NOMO-1 treated with dmso at 0.1 percent for 144 hours (cell line): ENCODE measurements around the gene DMRT1.
"Not testable (repeated sequence)": the region's sequence is repeated elsewhere in the genome, so short reads cannot be mapped to it uniquely, and the experiment has no call there.

Source experiments
- DNase-seq: peaks from one replicate; lab custom pipeline; 2025; ENCODE audit not compliant: unreplicated experiment; lab: John Stamatoyannopoulos, UW

DMRT1 gene

GRCh38 chr9:995781-996180, 154.3 kb downstream of the DMRT1 start:
- DNase-seq, result no peak

DNA sequence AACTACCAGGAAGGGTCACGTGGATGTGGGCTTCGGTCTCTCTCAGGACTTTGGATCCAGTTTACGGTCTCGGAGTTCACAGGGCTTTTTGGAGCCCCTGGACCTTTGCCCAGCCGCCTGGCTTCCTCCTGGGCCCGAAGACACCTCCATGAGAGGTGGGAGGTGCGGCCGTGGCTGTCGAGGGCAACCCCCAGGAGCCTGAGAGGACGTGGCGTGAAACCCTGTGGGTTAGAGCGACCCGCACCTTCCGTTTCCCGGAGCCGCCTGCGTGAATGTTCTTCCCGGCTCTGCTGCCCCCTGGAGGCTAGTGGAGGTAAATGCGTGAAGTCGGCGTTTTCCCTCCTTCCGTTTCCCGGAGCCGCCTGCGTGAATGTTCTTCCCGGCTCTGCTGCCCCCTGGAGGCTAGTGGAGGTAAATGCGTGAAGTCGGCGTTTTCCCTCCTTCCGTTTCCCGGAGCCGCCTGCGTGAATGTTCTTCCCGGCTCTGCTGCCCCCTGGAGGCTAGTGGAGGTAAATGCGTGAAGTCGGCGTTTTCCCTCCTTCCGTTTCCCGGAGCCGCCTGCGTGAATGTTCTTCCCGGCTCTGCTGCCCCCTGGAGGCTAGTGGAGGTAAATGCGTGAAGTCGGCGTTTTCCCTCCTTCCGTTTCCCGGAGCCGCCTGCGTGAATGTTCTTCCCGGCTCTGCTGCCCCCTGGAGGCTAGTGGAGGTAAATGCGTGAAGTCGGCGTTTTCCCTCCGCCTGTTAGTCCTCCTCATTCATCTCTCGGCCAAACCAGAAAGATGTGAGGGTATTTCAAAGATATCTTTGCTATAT, 157.0 kb downstream of the DMRT1 start:
- not testable (repeated sequence) for DNase-seq

GRCh38 chr9:1001838-1002237, 160.3 kb downstream of the DMRT1 start:
- no peak for DNase-seq

DNA sequence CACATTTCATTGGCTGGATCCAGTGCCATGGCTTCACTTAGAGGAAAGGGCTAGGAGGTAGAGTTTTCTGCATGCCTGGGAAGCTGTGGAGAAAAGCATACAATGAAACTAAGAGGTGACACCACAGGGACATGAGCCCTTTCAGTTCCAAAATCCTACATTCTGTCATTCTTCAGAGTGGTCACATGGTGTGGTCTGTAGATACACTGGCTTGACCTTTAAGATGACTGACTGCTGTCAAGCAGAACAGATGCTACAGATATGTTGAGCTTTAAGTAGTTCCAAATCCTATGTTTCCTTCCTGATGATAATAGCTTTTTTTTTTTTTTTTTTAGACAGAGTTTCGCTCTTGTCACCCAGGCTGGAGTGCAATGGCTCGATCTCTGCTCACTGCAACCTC, 161.2 kb downstream of the DMRT1 start:
- DNase-seq, result no peak

DNA sequence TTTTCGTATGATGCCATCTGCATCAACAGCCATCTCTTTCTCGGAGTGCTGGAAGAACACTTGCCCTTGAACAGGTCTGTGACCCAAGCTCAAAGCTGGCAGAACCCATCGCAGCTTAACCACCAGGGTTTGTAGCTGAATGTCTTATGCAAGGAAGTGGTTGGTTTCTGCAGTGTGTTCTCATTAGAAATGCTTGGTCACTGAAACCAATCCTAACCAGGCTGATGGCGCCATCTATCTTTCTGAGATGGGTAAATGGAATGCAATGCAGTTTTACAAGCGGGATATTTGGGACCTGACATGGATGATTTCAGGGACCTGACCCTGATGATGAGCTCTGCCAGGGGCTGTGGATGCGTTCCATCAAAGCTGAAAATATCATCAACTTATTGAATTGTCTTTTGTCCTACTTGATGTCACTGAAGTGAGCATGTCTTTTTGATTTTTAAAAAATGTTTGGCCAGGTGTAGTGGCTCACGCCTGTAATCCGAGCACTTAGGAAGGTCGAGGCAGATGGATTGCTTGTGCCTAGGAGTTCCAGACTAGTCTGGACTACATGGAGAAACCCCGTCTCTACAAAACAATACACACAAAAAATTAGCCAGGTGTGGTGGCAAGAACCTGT, 163.7 kb downstream of the DMRT1 start:
- DNase-seq, result no peak

DNA sequence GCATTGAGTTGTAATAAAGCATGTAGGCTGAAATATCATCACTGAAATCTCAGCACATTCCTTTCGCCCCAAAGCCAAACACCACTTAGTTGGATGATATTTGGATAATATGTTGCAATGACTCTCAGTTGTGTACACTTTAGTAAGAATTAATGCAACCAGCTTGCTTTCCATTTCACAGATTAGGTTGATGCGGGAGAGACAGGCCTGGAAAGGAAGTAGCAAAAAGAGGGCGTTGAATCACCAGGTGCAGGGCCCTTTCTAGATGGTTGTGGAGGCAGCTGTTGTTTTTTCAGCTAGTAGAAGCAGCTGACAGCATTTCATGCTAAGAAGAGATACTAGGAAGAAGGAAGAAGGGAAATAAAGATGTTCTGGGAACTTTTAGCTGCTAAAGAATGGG, 165.8 kb downstream of the DMRT1 start:
- no peak for DNase-seq

GRCh38 chr9:1008216-1008615, 166.7 kb downstream of the DMRT1 start:
- no peak for DNase-seq

GRCh38 chr9:1009101-1009707, 167.7 kb downstream of the DMRT1 start:
- DNase-seq, result no peak

DNA sequence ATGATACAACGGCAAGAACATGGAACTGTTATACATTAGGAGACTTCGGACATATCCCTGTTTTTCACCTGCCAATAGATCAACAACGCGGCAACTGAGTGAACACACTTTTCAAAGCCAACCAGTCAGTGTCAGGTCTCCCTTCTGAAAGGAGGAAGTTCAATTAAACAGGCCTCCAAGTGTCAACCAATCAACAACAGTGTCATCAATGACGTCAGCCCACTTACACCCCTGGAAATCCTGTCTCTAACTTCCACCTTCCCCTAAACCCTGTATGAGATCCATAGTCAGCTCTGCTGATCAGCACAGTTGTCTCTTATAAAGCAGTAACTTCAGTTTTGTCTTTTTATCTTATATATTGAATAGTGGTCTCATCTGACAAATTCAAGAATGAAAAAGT, 171.5 kb downstream of the DMRT1 start:
- no peak for DNase-seq

DNA sequence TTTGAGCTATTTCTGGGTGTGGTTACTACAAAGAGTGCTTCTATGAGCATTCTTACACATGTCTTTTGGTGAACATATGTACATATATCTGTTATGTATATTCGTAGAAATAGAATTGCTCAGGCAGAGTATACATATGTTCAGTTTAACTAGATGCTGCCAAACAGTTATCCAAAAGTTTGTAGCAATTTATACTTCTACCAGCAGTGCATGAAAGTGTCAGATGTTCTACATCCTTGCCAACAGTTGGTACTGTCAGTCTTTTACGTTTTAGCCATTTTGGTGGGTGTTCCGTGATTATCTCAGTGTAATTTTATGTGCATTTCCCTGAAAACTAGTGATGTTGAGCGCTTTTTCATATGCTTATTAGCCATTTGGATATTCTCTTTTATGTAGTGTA, 172.7 kb downstream of the DMRT1 start:
- DNase-seq, result no peak

GRCh38 chr9:1014640-1015039, 173.1 kb downstream of the DMRT1 start:
- no peak for DNase-seq

- DNase-seq, result peak; percentile 12
Measured at GRCh38 chr9:1018121-1018520, 176.6 kb downstream of the DMRT1 start.
